ENCODE measurements around the gene ANKRD52. TPM values are rescaled to one million over a fixed set of nuclear protein-coding genes. Genes with fewer than 3 reads are reported as not detected.

ANKRD52 gene
- total and polyA plus RNA-seq, 9 of the 15 experiments (the other 6 are each of a cell fraction or from before 2014, with no cell fraction given) = 0.52 to 46.8 (median 7.9) TPM

GRCh38 chr12:56266693-56267442, 8.7 kb upstream of the ANKRD52 start, which contains the start of gene COQ10A (continued):
- TF ChIP-seq ZBTB12 (CRISPR knock-in tag; IDR thresholded peaks at IDR 0.05) (peak; percentile 62), POLR2A (conservative IDR thresholded peaks at IDR 0.05) (peak; percentile 90), ZBED1 (IDR thresholded peaks at IDR 0.05) (no peak), ARHGAP35 (IDR thresholded peaks at IDR 0.05; ENCODE audit: partially characterized antibody) (no peak), DMBX1 (CRISPR knock-in tag; IDR thresholded peaks at IDR 0.05; ENCODE audit: borderline replicate concordance) (no peak), TCF3 (CRISPR knock-in tag; IDR thresholded peaks at IDR 0.05) (no peak; the same call in 1 of the 2 replicates), ZNF217 (CRISPR knock-in tag; IDR thresholded peaks at IDR 0.05) (no peak), ZBTB43 (CRISPR knock-in tag; IDR thresholded peaks at IDR 0.05) (no peak), E4F1 (CRISPR knock-in tag; IDR thresholded peaks at IDR 0.05; ENCODE audit: borderline replicate concordance) (no peak), MXD1 (CRISPR knock-in tag; IDR thresholded peaks at IDR 0.05; ENCODE audit: borderline replicate concordance, poor library complexity, severe bottlenecking) (no peak), ETS1 (conservative IDR thresholded peaks at IDR 0.05; ENCODE audit: control insufficient read depth, low read depth, low read length) (no peak), SP2 (IDR thresholded peaks at IDR 0.05; ENCODE audit: extremely low read depth, low read depth, low read length, poor library complexity, severe bottlenecking) (no peak), MBD1 (CRISPR knock-in tag; IDR thresholded peaks at IDR 0.05) (no peak), IRF2 (CRISPR knock-in tag; IDR thresholded peaks at IDR 0.05) (no peak), TSC22D4 (tag; IDR thresholded peaks at IDR 0.05) (no peak), ZNF561 (CRISPR knock-in tag; conservative IDR thresholded peaks at IDR 0.05) (no peak), IRF9 (tag; IDR thresholded peaks at IDR 0.05) (no peak), ZNF239 (CRISPR knock-in tag; IDR thresholded peaks at IDR 0.05) (no peak; the same call in 1 of the 2 replicates)

Data from K562 (cell line).